Osteoblast (primary cell): Measurements from ENCODE around the gene RNASE13. TPM values are rescaled to one million over a fixed set of nuclear protein-coding genes. Genes with fewer than 3 reads are reported as not detected.
"Not testable (repeated sequence)": the region's sequence is repeated elsewhere in the genome, so short reads cannot be mapped to it uniquely, and the experiment has no call there.

Source experiments
- DNase-seq: peaks from one replicate; pipeline ENCODE4 v3.0.0; 2011; ENCODE audit warnings: low spot score, mixed read lengths; ENCODE audit not compliant: insufficient read length; ENCODE audit errors: missing footprints
- H2AFZ ChIP-seq: 2 replicates; pipeline ENCODE4 v1.6.0; 2011; ENCODE audit warnings: mild to moderate bottlenecking, low read length
- H3K27ac ChIP-seq: 2 replicates; pipeline ENCODE4 v1.5.1; 2011; ENCODE audit warnings: mild to moderate bottlenecking, low read depth, low read length, moderate library complexity
- H3K27me3 ChIP-seq: 2 replicates; pipeline ENCODE4 v1.6.0; 2012; ENCODE audit warnings: mild to moderate bottlenecking, control low read depth, inconsistent platforms, low read length, moderate library complexity; ENCODE audit not compliant: insufficient read depth
- H3K36me3 ChIP-seq: 2 replicates; pipeline ENCODE4 v1.5.1; 2011; ENCODE audit warnings: mild to moderate bottlenecking, low read length, control low read depth, moderate library complexity; ENCODE audit not compliant: insufficient read depth
- H3K4me1 ChIP-seq: 2 replicates; pipeline ENCODE4 v1.5.1; 2011; ENCODE audit warnings: mild to moderate bottlenecking, low read length, control low read depth, moderate library complexity; ENCODE audit not compliant: insufficient read depth
- H3K4me2 ChIP-seq: 2 replicates; pipeline ENCODE4 v1.6.0; 2011; ENCODE audit warnings: mild to moderate bottlenecking, low read length; ENCODE audit not compliant: insufficient read depth
- H3K4me3 ChIP-seq: fragments of 200-600 bp; sonication (generic); 3 replicates; pipeline ENCODE4 v1.5.1; 2012; ENCODE audit warnings: mild to moderate bottlenecking, low read length, inconsistent platforms; ENCODE audit not compliant: insufficient read depth
- H3K79me2 ChIP-seq: 2 replicates; pipeline ENCODE4 v1.6.0; 2012; ENCODE audit warnings: mild to moderate bottlenecking, low read length, control low read depth, inconsistent platforms; ENCODE audit not compliant: insufficient read depth
- H3K9me3 ChIP-seq: 2 replicates; pipeline ENCODE4 v1.5.1; 2011; ENCODE audit warnings: low read depth, low read length, control low read depth
- H4K20me1 ChIP-seq: 2 replicates; pipeline ENCODE4 v1.6.0; 2012; ENCODE audit warnings: mild to moderate bottlenecking, low read length, control low read depth; ENCODE audit not compliant: insufficient read depth
- total RNA-seq: library from RNA; depleted of rRNA; stranded (reverse); fragments of >200 nt; gene quantifications from 2 replicates; pipeline ENCODE4 v1.2.3, GENCODE V29; 2012
- TF ChIP-seq, protein P1 (sequence below): IDR thresholded peaks from 2 replicates; pipeline ENCODE4 v1.5.1; 2011; ENCODE audit warnings: mild to moderate bottlenecking, low read depth, low read length, moderate library complexity; ENCODE audit errors: extremely low read depth

RNASE13 gene
- total RNA-seq, 1 donor: not detected

GRCh38 chr14:21016413-21017190 is 18.0 kb downstream of the RNASE13 start:
- no peaks in the 10 kb centered on the region for H3K9me3 ChIP-seq
- no peak overlapping the region for H3K27ac ChIP-seq
- H3K27me3 ChIP-seq: peaks cover 28% of the 10 kb centered on the region
- H4K20me1 ChIP-seq: no peaks in the 10 kb centered on the region
- no peaks in the 10 kb centered on the region for H3K4me1 ChIP-seq
- no peak overlapping the region for H3K4me3 ChIP-seq
- peak; percentile 41 for DNase-seq
- TF ChIP-seq, protein P1, sequence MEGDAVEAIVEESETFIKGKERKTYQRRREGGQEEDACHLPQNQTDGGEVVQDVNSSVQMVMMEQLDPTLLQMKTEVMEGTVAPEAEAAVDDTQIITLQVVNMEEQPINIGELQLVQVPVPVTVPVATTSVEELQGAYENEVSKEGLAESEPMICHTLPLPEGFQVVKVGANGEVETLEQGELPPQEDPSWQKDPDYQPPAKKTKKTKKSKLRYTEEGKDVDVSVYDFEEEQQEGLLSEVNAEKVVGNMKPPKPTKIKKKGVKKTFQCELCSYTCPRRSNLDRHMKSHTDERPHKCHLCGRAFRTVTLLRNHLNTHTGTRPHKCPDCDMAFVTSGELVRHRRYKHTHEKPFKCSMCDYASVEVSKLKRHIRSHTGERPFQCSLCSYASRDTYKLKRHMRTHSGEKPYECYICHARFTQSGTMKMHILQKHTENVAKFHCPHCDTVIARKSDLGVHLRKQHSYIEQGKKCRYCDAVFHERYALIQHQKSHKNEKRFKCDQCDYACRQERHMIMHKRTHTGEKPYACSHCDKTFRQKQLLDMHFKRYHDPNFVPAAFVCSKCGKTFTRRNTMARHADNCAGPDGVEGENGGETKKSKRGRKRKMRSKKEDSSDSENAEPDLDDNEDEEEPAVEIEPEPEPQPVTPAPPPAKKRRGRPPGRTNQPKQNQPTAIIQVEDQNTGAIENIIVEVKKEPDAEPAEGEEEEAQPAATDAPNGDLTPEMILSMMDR: no peak
- H2AFZ ChIP-seq: no peak overlapping the region
- H3K36me3 ChIP-seq: no peaks in the 10 kb centered on the region
- no peak overlapping the region for H3K4me2 ChIP-seq
- no peaks in the 10 kb centered on the region for H3K79me2 ChIP-seq

GRCh38 chr14:21015312-21015711 is 19.3 kb downstream of the RNASE13 start:
- Histone ChIP-seq H3K79me2 (no peaks in the 10 kb centered on the region), H3K27me3 (peaks cover 21% of the 10 kb centered on the region), H2AFZ (no peak overlapping the region), H3K9me3 (no peaks in the 10 kb centered on the region), H3K4me2 (no peak overlapping the region), H4K20me1 (no peaks in the 10 kb centered on the region), H3K27ac (no peak overlapping the region), H3K36me3 (no peaks in the 10 kb centered on the region), H3K4me3 (no peak overlapping the region), H3K4me1 (no peaks in the 10 kb centered on the region)
- TF ChIP-seq, protein P1: no peak
- DNase-seq: no peak

GRCh38 chr14:21014761-21015190 is 19.8 kb downstream of the RNASE13 start:
- Histone ChIP-seq H3K27ac (no peak overlapping the region), H2AFZ (no peak overlapping the region), H3K36me3 (no peaks in the 10 kb centered on the region), H3K79me2 (no peaks in the 10 kb centered on the region), H3K4me1 (no peaks in the 10 kb centered on the region), H3K9me3 (no peaks in the 10 kb centered on the region), H3K27me3 (peaks cover 20% of the 10 kb centered on the region), H4K20me1 (no peaks in the 10 kb centered on the region), H3K4me2 (no peak overlapping the region), H3K4me3 (no peak overlapping the region)
- peak; percentile 78 for DNase-seq
- TF ChIP-seq, protein P1: peak; percentile 89

DNA sequence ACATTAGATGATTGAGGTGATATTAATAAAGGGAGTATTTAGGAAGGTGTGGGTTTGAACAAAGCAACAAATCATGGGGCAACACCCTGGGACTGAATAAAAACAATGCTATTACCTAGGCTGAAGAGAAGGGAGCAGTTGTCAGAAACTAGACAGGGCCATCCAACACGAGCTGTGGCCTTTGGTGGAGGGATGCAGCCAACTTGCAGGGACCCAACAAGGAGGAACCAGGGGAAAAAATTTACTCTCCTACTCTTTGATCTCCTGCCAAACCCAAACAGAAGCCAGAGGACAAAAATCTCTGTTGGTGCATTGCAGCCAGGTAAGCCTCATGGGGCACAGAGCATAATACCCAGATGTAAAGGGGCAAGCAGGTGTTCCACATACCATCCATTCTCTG is 23.5 kb downstream of the RNASE13 start:
- Histone ChIP-seq H4K20me1 (no peaks in the 10 kb centered on the region), H3K27ac (no peak overlapping the region), H2AFZ (no peak overlapping the region), H3K27me3 (peaks cover 20% of the 10 kb centered on the region), H3K9me3 (no peaks in the 10 kb centered on the region), H3K4me1 (no peaks in the 10 kb centered on the region), H3K79me2 (no peaks in the 10 kb centered on the region), H3K4me2 (no peak overlapping the region), H3K4me3 (no peak overlapping the region), H3K36me3 (no peaks in the 10 kb centered on the region)
- TF ChIP-seq, protein P1: no peak
- no peak for DNase-seq

GRCh38 chr14:21009721-21010120 is 24.9 kb downstream of the RNASE13 start:
- H4K20me1 ChIP-seq, DNase-seq, H3K36me3 ChIP-seq, H2AFZ ChIP-seq, H3K9me3 ChIP-seq, H3K79me2 ChIP-seq, H3K4me2 ChIP-seq, H3K4me3 ChIP-seq, H3K27ac ChIP-seq, H3K4me1 ChIP-seq: not testable (repeated sequence)
- peaks cover 17% of the 10 kb centered on the region for H3K27me3 ChIP-seq
